ENCODE results near the gene PCDHGB5. TPM values are rescaled to one million over a fixed set of nuclear protein-coding genes. Genes with fewer than 3 reads are reported as not detected.

The PCDHGB5 gene
- total RNA-seq, 1 donor = 28.4 TPM

GRCh38 chr5:141420855-141421488, 23.2 kb downstream of the PCDHGB5 start, which contains the start of gene PCDHGA11:
Gene PCDHGA11, plus strand, starts transcription at chr5:141421051. Its CDS starts 177 bp downstream, at chr5:141421228.

GRCh38 chr5:141430332-141431113, 32.8 kb downstream of the PCDHGB5 start, which contains the start of gene PCDHGA12:
Gene PCDHGA12, plus strand, starts transcription at chr5:141430507. Its CDS starts 253 bp downstream, at chr5:141430760.

Other genes starting within 250 kb of the PCDHGB5 start
- gene PCDHB6, start 247.9 kb upstream of the PCDHGB5 start, total RNA-seq = 0.49 and 0.73 TPM in 2 replicates
- gene PCDHB7, start 225.3 kb upstream of the PCDHGB5 start, total RNA-seq = 1.1 and 2.1 TPM in 2 replicates
- 1.2 and 1.5 TPM in 2 replicates for gene PCDHB8, start 220.2 kb upstream of the PCDHGB5 start, total RNA-seq
- gene PCDHB16, start 215.6 kb upstream of the PCDHGB5 start, total RNA-seq = 0.81 and 1.8 TPM in 2 replicates
- 0.97 and 2.2 TPM in 2 replicates for gene PCDHB9, start 210.8 kb upstream of the PCDHGB5 start, total RNA-seq
- gene PCDHB10, start 205.6 kb upstream of the PCDHGB5 start, total RNA-seq = 0.81 and 0.97 TPM in 2 replicates
- 0.73 and 0.81 TPM in 2 replicates for gene PCDHB11, start 198.3 kb upstream of the PCDHGB5 start, total RNA-seq
- 0.32 and 0.97 TPM in 2 replicates for gene PCDHB12, start 189.2 kb upstream of the PCDHGB5 start, total RNA-seq
- gene PCDHB13, start 184.0 kb upstream of the PCDHGB5 start, total RNA-seq = 1.2 and 1.3 TPM in 2 replicates
- 0.61 and 1.3 TPM in 2 replicates for gene PCDHB14, start 174.6 kb upstream of the PCDHGB5 start, total RNA-seq
- gene PCDHB15, start 152.6 kb upstream of the PCDHGB5 start, total RNA-seq = 0.24 and 0.32 TPM in 2 replicates
- gene SLC25A2, start 93.9 kb upstream of the PCDHGB5 start, total RNA-seq = 1.3 and 1.9 TPM in 2 replicates
- gene TAF7, start 77.2 kb upstream of the PCDHGB5 start, total RNA-seq = 66.9 and 68.6 TPM in 2 replicates
- 1.1 and 1.6 TPM in 2 replicates for gene PCDHGA1, start 67.4 kb upstream of the PCDHGB5 start, total RNA-seq
- gene PCDHGA2, start 59.2 kb upstream of the PCDHGB5 start, total RNA-seq = 4.2 and 6.0 TPM in 2 replicates
- 4.9 and 5.7 TPM in 2 replicates for gene PCDHGA3, start 54.1 kb upstream of the PCDHGB5 start, total RNA-seq
- gene PCDHGB1, start 47.8 kb upstream of the PCDHGB5 start, total RNA-seq = 3.5 and 4.2 TPM in 2 replicates
- 7.8 and 8.9 TPM in 2 replicates for gene PCDHGA4, start 42.9 kb upstream of the PCDHGB5 start, total RNA-seq
- gene PCDHGB2, start 38.0 kb upstream of the PCDHGB5 start, total RNA-seq = 4.1 and 4.6 TPM in 2 replicates
- 3.2 and 4.0 TPM in 2 replicates for gene PCDHGA5, start 33.8 kb upstream of the PCDHGB5 start, total RNA-seq
- 6.8 and 7.7 TPM in 2 replicates for gene PCDHGB3, start 27.7 kb upstream of the PCDHGB5 start, total RNA-seq
- gene PCDHGA6, start 24.1 kb upstream of the PCDHGB5 start, total RNA-seq = 6.5 and 6.8 TPM in 2 replicates
- 7.2 and 7.5 TPM in 2 replicates for gene PCDHGA7, start 15.2 kb upstream of the PCDHGB5 start, total RNA-seq
- 18.0 and 23.0 TPM in 2 replicates for gene PCDHGB4, start 10.2 kb upstream of the PCDHGB5 start, total RNA-seq
- 3.0 and 4.1 TPM in 2 replicates for gene PCDHGA8, start 5.3 kb upstream of the PCDHGB5 start, total RNA-seq
- 7.1 and 7.3 TPM in 2 replicates for gene PCDHGA9, start 4.8 kb downstream of the PCDHGB5 start, total RNA-seq
- 5.0 and 6.1 TPM in 2 replicates for gene PCDHGB6, start 10.1 kb downstream of the PCDHGB5 start, total RNA-seq
- 16.7 and 19.1 TPM in 2 replicates for gene PCDHGA10, start 15.0 kb downstream of the PCDHGB5 start, total RNA-seq
- 20.2 and 20.3 TPM in 2 replicates for gene PCDHGB7, start 19.7 kb downstream of the PCDHGB5 start, total RNA-seq
- gene PCDHGA11, start 23.1 kb downstream of the PCDHGB5 start, total RNA-seq = 14.6 and 19.8 TPM in 2 replicates
- gene PCDHGA12, start 32.6 kb downstream of the PCDHGB5 start, total RNA-seq = 23.6 and 37.8 TPM in 2 replicates
- 126 and 129 TPM in 2 replicates for gene PCDHGC3, start 78.0 kb downstream of the PCDHGB5 start, total RNA-seq
- 6.3 and 6.5 TPM in 2 replicates for gene PCDHGC4, start 87.1 kb downstream of the PCDHGB5 start, total RNA-seq
- 4.5 and 4.7 TPM in 2 replicates for gene PCDHGC5, start 91.1 kb downstream of the PCDHGB5 start, total RNA-seq
- gene DIAPH1, start 221.1 kb downstream of the PCDHGB5 start, total RNA-seq = 23.0 and 23.1 TPM in 2 replicates
- 68.5 and 73.2 TPM in 2 replicates for gene HDAC3, start 238.9 kb downstream of the PCDHGB5 start, total RNA-seq
- 5.5 and 6.7 TPM in 2 replicates for gene RELL2, start 239.1 kb downstream of the PCDHGB5 start, total RNA-seq

Data from hair follicle dermal papilla cell (primary cell).